OCI-LY3 (cell line): ENCODE measurements around the gene CACNA1C.

Source experiments
- CTCF ChIP-seq: fragments of 200-600, 300-600 bp; sonication (generic); IDR thresholded peaks from 2 replicates; pipeline ENCODE4 v1.5.1; 2014; ENCODE audit warnings: antibody characterized with exemption, low read length, low read depth
- EZH2phosphoT487 ChIP-seq: fragments of 200-600 bp; shearing (Covaris generic); IDR thresholded peaks from 2 replicates; pipeline ENCODE4 v1.6.1; 2018; ENCODE audit warnings: antibody characterized with exemption, mixed run types, low read depth

GRCh38 chr12:2149091-2149490, 96.3 kb downstream of the CACNA1C start:
- TF ChIP-seq CTCF, result no peak
- no peak for TF ChIP-seq EZH2phosphoT487
